Glomerular visceral epithelial cell (primary cell): ENCODE measurements around the gene ATP5ME.
"Not testable (repeated sequence)": the region's sequence is repeated elsewhere in the genome, so short reads cannot be mapped to it uniquely, and the experiment has no call there.

ENCODE experiments used
- DNase-seq: peaks from one replicate; pipeline ENCODE4 v3.0.0-alpha.2; 2016; ENCODE audit errors: extremely low spot score

The ATP5ME gene

GRCh38 chr4:656436-657337, 17.4 kb downstream of the ATP5ME start:
- DNase-seq: no peak

- DNase-seq: no peak
These were observed 18.5 kb downstream of the ATP5ME start for GRCh38 chr4:655464-656151.

GRCh38 chr4:654871-655463, 19.1 kb downstream of the ATP5ME start:
- no peak for DNase-seq

GRCh38 chr4:654503-654845, 19.6 kb downstream of the ATP5ME start:
- DNase-seq: no peak

- no peak for DNase-seq
These were observed 20.1 kb downstream of the ATP5ME start for GRCh38 chr4:653831-654502.

GRCh38 chr4:653080-653821, 20.8 kb downstream of the ATP5ME start:
- no peak for DNase-seq

- no peak for DNase-seq
These were observed 22.0 kb downstream of the ATP5ME start for GRCh38 chr4:651884-652642.

- DNase-seq: no peak
These were observed 22.9 kb downstream of the ATP5ME start for GRCh38 chr4:650951-651883.

- DNase-seq: no peak
These were observed 23.6 kb downstream of the ATP5ME start for GRCh38 chr4:650461-650860.

- DNase-seq: no peak
These were observed 24.2 kb downstream of the ATP5ME start for GRCh38 chr4:649751-650310.

GRCh38 chr4:649293-649625, 24.8 kb downstream of the ATP5ME start:
- no peak for DNase-seq

GRCh38 chr4:648579-649292, 25.3 kb downstream of the ATP5ME start:
- DNase-seq: no peak

GRCh38 chr4:647481-647880, 26.6 kb downstream of the ATP5ME start:
- no peak for DNase-seq

GRCh38 chr4:646460-646859, 27.6 kb downstream of the ATP5ME start:
- no peak for DNase-seq

GRCh38 chr4:642366-642765, 31.7 kb downstream of the ATP5ME start:
- DNase-seq: not testable (repeated sequence)

GRCh38 chr4:637536-638280, 36.4 kb downstream of the ATP5ME start:
- DNase-seq: no peak

- no peak for DNase-seq
These were observed 37.4 kb downstream of the ATP5ME start for GRCh38 chr4:636628-637159.
